Dermis blood vessel endothelial cell (primary cell): Measurements from ENCODE around the gene PITPNC1. TPM values are rescaled to one million over a fixed set of nuclear protein-coding genes. Genes with fewer than 3 reads are reported as not detected.

Experiments used
- DNase-seq: peaks from one replicate; pipeline ENCODE4 v3.0.0; 2010
- total RNA-seq: library from RNA; depleted of rRNA; stranded (reverse); fragments of >200 nt; gene quantifications from 2 replicates; pipeline ENCODE4 v1.2.3, GENCODE V29; 2014

Gene PITPNC1
- total RNA-seq, 1 donor from 2014 or later, result 32.0 TPM

DNA sequence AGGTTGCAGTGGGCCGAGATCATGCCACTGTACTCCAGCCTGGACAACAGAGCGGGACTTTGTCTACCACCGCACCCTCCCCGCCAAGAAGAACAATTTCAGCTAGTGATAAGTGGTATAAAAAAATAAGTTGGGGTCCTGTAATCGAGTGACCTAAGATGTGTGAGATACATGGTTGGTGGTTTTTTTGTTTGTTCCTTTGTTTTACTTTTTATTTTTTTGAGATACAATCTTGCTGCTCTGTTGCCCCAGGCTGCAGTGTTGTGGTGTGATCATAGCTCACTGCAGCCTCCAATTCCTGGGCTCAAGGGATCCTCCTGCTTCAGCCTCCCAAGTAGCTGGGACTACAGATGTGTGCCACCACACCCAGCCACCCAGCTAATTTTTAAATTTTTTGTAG is 58.7 kb downstream of the PITPNC1 start:
- DNase-seq, result no peak

DNA sequence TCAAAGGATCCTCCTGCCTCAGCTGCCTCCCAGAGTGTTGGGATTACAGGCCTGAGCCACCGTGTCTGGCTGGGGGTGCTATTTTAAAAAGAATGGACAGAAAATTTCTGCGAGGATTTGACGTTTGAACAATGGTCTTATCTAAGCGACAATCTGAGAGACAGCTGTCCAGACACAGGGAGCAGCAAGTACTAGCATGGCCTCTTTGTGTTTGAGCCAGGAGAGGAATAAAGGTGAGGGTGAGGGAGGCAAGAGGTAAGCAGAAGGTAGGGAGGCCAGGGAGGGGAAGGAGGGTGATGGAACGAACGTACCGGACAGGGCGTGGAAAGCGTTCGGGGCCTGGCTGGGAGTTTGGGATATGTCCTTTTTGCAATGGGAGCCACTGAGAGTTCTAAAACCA is 59.2 kb downstream of the PITPNC1 start:
- DNase-seq, result no peak

DNA sequence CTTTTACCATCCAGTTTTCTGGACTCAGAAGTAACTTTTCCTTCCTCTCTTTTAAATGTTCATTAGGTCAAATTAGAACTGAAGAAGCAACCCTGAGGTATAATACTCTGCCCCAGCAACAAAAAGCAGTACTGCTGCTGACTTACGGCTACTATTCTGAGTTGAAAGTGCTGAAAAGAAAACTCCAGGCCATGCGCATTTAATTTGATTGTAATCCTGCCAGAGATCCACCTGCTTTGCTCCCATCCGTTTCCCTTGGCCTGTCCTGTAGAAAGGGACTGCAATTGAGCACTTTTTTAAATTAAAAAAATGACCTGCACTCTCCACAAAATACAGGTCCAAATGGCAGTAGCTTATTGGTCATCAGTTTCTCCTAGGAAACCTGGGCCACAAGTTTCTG is 61.6 kb downstream of the PITPNC1 start:
- no peak for DNase-seq

DNA sequence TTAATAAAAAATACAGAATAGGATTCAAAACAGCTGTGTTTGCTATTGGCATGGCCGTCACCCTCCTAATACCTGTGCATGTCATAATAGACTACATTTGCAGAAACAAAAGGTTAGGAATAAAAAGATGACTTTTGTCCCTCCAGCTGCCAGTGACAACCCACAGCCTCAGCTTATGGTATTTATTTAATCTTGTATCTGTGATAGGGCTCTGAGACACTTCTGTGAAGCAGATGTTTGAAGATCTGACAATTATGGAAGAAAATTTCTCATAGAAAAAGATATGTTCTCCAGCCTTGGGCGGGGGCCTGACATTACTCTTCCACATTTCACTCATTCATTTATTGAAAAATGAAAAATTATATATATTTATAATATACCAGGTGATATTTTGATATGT is 62.2 kb downstream of the PITPNC1 start:
- DNase-seq, result no peak

DNA sequence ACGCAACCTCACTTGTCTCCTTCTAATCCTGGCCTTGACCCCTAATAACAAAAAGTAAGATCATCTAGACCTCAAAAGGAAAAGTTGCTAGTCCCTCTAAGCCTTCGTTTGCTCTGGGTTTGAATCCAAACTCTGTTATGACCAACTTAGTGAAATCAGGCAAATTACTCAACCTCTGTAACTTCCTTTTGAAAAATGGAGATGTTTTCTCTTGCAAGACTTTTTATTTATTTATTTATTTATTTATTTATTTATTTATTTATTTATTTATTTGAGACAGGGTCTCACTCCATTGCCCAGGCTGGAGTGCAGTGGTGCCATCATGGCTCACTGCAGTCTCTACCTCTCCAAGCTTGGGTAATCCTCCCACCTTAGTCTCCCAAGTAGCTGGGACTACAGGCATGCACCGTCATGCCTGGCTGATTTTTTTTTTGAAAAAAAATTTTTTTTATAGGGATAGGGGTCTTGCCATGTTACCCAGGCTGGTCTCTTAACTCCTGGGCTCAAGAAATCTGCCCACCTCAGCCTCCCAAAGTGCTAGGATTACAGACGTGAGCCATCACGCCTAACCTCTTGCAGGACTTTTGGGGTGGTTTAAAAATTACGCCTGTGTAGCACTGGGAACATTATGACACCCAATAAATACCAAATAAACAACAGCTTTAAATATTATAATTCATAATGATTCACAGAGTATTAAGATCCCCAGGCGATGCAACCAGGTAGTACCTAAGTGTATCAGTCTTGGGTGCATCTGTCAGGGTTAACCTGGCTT is 63.4 kb downstream of the PITPNC1 start:
- no peak for DNase-seq

DNA sequence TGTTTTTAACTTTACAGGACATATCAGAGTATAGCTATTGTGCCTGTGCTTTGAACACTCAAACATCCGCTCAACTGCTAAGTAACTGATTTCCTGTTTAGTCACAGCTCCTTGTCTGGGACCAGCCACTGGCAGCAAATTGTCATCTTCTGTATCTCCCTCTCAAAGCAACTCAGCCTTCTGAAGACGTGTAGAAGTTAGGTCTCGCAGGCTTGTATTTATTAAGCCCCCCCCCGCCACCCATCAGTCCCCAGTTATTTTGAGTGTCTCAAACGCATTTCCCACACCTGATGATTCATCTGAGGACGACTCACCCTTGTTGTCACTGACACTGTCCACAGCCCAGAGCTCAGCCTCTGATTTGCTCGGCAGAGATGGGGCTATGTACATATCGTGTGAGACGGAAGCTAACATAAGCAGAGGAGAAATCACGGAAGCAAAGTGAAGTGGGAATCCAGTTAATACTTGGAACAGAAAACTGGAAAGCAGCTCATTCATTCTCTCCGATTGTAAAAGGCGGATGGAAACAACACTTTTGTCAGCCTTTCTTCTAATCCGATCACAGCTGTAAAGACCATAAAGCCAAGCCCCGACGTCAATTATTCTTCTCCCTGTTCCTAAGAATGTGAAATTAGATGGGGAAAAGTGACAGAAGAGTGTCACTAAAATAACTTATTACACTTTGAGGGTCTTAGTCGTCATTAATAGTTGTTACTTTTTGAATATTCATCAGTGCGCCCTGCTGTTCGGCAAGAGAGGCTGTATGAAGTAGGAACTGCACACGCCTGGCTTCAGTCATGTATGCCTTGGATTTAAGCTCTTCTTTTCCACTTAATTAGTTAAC is 64.2 kb downstream of the PITPNC1 start:
- DNase-seq, result peak; percentile 75

DNA sequence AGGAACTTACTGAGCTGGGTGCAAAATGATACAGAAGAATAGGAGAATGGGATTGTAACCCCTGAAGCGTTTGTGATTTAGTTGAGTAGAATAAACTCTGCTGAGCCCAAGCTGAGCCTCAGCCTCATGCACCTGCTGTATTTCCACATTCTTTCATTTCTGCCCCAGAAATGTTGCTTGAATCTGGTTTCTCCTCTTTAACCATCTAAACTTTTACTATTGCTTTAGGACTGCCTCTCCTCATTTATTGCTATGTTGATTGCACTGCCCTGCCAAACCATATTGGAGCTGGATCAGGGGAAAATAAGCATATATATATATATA is 64.8 kb downstream of the PITPNC1 start:
- no peak for DNase-seq

DNA sequence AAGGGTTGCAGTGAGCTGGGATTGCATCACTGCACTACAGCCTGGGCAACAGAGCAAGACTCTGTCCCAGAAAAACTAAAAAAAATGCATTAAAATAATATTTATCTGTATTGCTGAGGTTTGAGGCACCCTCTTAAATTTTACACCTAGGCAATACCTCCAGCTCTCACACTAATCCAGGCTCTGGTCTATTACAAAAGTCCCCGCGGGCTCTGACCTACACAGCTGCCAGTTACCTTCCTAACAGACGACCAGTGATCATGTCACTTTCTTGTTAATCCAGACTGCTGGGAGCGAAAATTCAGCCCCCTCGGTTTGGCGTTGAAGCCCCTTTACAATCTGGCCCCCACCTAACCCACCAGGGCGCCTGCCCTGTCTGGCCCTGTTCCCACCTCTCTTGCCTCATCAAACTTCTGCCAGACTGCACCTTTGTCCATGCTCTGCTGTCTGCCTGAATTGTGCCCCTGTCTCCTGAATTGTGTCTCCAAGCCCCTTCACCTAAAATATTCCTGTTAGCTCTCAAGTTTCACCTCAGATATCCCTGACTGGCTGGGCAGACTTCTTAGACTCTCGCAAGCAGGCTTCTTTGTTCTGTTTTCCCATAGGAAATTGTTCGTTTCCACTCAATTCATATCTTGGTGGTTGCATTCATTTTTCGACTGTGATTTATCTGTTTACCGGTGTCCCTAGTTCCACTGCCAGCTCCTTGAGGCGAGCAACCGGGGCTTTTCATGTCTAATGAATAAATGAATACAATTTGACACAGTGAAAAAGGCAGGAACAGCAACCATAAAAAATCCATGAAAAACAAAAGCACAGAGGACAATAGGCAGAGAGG is 65.9 kb downstream of the PITPNC1 start:
- peak; percentile 59 for DNase-seq

DNA sequence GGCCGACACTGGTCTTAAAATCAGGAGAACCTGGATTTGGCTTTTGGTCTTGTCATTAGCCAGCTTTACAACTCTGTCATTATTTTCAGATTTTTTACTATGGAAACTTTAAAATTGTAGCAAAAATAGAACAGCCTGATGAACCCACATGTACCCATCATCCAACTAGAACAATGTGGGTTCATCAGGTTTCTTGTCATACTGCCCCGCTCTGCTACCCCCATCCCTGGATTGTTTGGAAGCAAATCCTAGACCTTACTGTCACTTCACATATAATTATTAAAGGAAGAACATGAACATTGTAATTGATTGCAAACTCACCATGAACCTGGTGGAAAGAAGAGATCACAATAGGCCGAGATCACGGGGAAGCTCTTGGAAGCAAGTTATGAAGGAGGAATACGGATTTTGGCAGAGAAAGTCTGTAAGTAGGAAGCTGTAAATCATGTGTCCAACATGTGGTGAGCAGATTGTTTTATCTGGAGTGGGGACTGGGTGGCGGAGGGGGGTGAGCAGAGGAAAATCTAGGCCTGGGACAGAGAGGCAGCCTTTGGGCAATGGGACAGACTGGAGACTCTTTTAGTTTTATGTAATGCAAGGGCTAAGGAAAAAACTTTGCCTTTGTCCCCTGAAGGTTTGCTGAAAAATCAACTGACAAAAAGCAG is 67.0 kb downstream of the PITPNC1 start:
- DNase-seq, result peak; percentile 74

DNA sequence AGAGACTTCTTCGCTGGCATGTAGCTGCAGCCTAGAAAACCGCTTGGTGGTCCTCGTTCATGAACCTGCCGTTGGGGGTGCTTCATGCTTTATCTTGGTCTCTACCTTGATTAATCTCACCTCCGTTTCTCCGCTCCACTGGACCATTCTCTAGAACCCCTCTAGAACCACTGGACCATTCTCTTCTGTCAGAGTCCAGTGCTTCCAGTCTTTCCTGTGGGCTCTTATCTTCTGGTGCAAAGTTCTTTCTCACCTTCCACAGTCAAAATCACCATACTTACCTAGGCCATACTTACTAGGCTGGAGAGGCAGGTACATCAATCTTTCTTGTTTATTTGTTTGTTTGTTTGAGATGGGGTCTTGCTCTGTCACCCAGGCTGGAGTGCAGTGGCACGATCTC is 71.4 kb downstream of the PITPNC1 start:
- no peak for DNase-seq

DNA sequence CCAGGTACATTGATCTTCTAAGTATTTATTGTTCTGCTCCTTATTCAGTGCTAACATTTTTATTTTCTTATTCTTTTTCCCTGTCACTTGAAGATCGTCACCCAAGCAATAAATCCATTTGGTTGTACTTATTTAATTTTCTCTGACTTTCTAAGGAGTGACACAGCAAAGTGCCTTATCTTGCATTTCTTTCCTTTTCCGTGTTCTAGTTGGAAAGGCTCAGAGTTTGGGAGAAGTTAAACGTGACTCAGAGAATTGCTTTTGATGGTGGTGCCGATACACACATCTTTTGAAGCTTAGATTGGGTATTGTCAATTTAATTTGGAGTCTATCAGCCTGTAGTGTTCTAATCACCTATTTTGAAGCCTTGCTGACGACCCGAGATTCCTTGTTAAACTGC is 72.0 kb downstream of the PITPNC1 start:
- no peak for DNase-seq

DNA sequence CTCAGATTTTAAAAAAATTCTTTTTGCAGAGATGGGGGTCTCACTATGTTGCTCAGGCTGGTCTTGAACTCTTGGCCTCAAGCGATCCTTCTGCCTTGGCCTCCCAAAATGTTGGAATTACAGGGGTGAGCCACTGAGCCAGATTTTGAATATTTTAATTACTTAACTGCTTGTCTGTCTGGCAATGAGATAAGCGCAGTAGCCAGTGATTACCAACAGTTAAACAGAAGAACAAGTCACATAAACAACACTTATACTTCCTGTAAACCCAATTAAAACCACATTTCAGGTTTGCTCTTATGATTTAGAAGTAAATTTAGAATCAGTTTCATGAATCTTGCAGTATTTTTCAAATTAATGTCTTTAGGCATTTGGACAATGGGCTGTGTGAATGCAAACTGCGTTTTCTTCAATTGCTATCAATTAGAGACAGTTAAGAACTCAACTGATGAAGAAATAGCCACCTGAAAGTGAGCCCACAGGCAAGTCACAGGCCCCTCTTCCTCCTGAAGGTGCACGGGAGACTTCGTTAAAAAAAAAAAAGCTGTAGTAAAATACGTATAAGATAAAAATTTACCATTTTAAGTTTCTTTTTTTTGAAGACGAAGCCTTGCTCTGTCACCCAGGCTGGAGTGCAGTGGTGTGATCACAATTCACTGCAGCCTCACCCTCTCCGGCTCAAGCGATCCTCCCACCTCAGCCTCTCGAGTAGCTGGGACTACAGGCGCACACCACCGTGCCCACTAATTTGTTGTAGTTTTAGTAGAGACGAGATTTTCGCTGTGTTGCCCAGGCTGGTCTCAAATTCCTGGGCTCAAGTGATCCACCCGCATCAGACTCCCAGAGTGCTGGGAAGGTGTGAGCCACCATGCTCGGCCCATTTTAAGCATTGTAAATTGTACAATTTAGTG is 73.0 kb downstream of the PITPNC1 start:
- no peak for DNase-seq

DNA sequence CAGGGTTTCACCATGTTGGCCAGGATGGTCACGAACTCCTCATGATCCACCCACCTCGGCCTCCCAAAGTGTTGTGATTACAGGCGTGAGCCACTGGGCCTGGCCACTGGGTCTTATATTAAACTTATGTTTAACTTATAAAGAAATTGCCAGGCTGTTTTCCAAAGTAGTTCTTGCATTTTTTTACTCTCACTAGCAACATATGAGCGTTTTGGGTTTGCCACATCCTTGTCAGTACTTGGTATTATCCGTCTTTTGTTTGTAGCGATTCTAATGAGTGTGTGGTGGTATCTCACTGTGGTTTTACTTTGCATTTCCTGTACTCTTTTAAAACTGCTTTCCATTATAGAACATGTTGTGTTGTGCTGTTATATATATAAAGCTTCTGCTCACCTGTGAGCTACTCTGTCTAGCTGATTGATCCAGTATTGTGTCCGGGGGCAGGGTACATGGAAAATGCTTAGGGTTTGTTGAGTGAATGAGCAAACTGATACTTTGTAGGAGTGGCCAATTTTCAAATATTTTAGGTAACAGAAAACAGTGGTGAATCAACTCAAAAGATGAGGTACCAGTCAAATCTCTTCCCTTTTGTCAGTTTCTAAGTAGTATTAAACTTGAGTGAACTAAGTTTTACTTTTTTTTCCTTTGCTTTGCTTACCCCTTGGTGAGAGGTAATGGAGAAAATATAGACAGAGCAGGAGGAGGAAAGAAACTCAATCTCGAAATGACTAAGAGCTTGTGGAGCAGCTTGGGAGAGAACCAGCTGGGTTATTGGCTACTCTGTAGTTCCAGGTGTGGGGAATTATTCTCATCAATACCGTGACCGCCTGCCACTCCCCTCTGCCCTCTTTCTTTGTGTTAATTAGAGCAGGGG is 75.8 kb downstream of the PITPNC1 start:
- DNase-seq, result no peak

DNA sequence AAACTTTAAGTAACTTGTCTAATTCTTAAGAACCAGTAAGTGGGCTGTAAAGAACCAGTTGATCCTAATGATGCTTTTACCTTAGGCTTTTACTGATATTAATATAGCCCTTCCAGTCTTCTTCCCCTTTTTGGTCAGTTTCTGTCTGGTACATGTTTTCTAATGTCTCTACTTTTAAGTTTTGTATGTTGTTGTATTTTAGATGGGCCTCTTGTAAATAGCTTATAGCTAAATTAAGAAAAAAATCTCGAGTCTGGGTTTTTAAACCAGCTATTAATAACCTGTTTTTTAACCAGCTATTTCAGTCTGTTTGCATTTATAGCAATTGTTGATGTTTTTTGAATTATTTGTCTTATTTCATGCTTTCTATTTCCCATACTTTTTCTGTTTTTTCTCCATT is 79.0 kb downstream of the PITPNC1 start:
- DNase-seq, result no peak

DNA sequence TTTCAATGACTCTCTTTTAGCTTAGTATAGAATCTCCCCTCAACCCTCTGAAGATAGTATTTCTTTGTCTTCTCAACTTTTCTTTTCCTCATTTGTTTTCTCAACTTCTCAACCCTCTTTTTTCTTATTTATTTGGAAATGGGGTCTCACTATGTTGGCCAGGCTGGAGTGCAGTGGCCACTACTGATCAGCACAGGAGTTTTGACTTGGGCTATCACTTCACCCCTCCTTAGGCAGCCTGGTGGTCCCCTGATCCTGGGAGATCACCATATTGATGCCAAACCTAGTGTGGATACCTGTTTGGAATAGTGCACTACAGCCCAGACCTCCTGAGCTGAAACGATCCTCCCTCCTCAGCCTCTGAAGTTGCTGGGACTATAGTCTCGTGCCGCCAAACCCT is 79.8 kb downstream of the PITPNC1 start:
- DNase-seq, result no peak

DNA sequence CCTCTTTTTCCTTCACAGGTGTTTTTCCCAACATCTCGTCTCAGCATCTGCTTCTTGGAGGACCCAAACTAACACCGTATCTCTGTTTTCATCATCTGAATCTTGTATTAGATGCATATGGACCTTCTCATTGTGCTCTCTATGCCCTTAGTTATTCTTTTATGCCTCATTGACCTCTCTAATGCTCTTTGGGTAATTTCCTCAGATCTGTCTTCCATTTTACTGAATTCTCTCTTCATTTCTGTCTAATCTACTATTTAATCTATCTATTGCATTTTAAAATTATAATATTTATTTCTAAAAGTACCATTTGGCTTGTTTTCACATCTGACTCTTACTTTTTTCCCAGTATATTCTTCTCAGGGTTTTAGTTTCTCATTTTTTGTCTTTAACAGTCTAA is 81.1 kb downstream of the PITPNC1 start:
- no peak for DNase-seq

DNA sequence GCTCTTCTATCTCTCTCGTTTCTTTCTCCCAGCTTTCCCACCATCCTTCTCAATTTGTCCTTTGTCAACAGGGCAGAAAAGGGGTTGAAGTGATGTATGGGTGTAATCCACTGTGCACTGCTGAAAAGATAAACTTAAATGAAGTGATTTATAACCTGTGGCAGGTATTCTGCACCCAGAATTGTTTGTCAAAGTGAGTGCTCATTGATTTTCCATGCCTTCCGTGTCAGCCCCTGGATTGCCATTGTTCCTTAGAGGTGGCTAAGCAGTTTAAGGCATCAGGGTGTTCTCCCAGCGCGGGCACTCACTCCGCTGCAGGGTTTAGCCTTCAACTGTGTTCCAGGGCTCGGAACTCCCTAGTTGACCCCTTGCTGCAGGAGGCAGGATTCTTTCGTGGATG is 82.9 kb downstream of the PITPNC1 start:
- DNase-seq, result no peak

DNA sequence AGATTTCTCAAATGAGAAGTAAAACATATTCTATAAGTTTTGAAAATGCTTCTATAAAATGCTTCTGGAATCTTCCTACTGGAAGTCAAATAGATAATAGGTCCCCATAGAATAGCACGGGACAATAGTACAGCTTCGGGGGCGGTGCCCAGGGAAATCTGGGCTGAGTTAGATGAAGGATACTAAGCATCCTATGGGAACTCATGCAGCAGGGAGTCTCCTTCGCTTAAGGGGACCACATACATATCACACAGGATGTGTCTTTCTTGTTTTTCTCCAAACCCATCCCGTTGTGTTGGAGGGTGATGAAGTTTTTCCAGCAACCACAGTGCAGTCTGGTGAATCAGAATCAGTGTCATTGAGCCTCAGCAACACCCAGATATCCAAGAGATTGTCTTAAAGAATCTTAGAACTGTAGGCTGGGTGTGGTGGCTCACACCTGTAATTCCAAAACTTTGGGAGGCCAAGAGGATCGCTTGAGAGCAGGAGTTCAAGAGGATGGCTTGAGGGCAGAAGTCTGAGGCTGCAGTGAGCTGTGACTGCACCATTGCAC is 84.2 kb downstream of the PITPNC1 start:
- no peak for DNase-seq

DNA sequence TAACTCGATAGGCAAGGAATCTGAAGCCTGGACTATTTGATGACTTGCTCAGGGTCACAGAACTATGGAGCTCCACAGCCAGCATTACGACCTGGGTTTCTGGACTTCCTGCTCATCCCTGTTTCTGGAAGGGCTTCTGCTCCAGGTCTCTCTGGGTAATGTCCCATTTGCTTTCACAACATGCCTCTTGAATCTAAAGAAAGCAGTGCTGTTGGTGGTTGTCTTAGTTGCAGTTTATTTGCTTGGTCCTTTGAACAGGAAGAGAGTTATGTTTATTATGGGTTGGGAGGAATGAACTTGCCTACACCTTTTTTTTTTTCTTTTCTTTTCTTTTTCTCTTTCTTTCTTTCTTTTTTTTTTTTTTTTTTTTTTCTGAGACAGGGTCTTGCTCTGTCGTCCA is 84.8 kb downstream of the PITPNC1 start:
- no peak for DNase-seq

DNA sequence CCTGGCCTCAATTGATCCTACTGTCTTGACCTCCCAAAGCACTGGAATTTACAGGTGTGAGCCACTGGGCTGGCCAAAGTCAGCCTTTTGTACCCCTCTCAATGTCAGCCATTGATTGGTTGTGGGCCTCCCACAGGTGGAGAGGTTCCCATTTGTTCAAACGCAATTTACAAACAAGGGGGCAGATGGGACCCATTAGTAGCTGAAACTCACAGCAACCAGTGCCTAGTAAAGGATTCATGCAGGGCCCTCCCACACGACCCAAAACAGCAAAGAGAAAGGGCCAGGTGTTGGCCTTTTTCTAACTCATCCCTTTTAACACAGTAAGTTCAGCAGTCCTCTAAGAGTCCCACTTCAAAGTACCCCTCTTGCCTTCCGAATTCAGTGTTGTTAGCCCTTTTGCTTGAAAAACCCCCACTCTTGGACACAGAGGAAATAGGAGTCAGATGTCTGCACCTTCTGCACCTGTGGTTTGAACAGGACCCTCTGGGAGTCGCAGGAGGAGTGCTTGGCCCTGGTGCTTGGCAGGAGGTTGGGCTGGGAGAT is 89.2 kb downstream of the PITPNC1 start:
- no peak for DNase-seq
